HL-60 (cell line): ENCODE results near the gene CCNK.

Experiments used
- DNase-seq, 2 experiments: peaks; one replicate each; pipeline ENCODE4 v3.0.0-alpha.2; 2010 to 2020; ENCODE audit warnings: low read depth in 1 of 2, low spot score in 1 of 2
- H3K27ac ChIP-seq: fragments of 250-450 bp; sonication (Bioruptor Pico); replicated peaks from 2 replicates; pipeline ENCODE4 v1.5.1; 2020; ENCODE audit warnings: mild to moderate bottlenecking, moderate library complexity
- H3K27me3 ChIP-seq: fragments of 250-450 bp; sonication (Bioruptor Pico); 2 replicates; pipeline ENCODE4 v1.5.1; 2021; ENCODE audit warnings: mild to moderate bottlenecking, moderate library complexity; ENCODE audit not compliant: insufficient read depth, poor library complexity, severe bottlenecking
- H3K4me3 ChIP-seq: replicated peaks from 2 replicates; pipeline ENCODE4 v1.5.1; 2011; ENCODE audit warnings: mild to moderate bottlenecking, control low read depth, low read length; ENCODE audit not compliant: insufficient read depth
- GABPA ChIP-seq: IDR thresholded peaks from 2 replicates; pipeline ENCODE4 v1.6.1; 2012; ENCODE audit warnings: low read depth
- POLR2AphosphoS5 ChIP-seq: IDR thresholded peaks from 2 replicates; pipeline ENCODE4 v1.6.1; 2012; ENCODE audit warnings: low read depth
- SPI1 ChIP-seq: IDR thresholded peaks from 2 replicates; pipeline ENCODE4 v1.6.1; 2012; ENCODE audit warnings: low read depth, mild to moderate bottlenecking, borderline replicate concordance
- TF ChIP-seq, protein P1 (sequence below): IDR thresholded peaks from one replicate; pipeline ENCODE4 v1.5.1; 2011; ENCODE audit warnings: low read length, control low read depth, inconsistent platforms; ENCODE audit not compliant: insufficient read depth
- TF ChIP-seq, protein P2 (sequence below): IDR thresholded peaks from 2 replicates; pipeline ENCODE4 v1.6.1; 2012; ENCODE audit warnings: low read depth; ENCODE audit not compliant: insufficient replicate concordance

Gene CCNK

DNA sequence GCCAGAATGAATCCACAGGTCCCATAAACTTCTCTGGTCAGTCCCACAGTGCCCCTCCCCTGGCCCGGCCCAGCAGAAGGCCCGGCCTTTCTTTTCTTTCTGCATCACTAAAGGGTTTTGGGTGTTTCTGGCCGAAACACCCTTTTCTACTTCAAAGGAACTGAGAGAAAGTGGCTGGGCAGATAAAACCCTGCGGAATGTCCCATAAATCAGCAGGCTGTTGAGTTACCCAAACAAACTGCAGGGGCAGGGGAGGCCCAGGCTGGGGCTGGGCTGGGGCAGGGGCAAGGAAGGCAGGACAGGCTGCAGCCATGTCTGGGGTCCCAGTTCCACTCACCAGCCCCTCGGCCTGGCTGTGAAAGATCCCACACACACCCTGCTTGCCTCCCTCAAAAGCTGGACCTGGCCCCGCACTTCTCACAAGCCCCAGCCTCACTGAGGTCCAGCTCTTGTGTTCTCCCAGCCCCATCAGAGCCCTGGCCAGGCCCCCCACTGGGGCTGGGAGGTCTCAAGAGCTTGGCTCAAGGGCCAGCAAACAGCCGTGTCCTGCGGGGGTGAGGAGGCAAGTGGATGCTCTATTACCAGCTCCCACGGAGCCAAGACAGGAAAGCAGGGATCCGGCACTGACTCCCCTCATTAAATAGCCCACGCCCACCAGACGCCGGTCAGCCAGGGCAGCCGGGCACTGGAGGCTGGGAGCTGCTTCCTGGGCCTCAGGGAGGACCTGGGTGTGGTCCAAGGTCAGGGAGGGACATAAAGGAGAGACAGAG lies 41.9 kb downstream of the CCNK start:
- H3K4me3 ChIP-seq = no peak overlapping the region
- DNase-seq = no peak
- H3K27me3 ChIP-seq = no peaks in the 10 kb centered on the region
- TF ChIP-seq, protein P1, sequence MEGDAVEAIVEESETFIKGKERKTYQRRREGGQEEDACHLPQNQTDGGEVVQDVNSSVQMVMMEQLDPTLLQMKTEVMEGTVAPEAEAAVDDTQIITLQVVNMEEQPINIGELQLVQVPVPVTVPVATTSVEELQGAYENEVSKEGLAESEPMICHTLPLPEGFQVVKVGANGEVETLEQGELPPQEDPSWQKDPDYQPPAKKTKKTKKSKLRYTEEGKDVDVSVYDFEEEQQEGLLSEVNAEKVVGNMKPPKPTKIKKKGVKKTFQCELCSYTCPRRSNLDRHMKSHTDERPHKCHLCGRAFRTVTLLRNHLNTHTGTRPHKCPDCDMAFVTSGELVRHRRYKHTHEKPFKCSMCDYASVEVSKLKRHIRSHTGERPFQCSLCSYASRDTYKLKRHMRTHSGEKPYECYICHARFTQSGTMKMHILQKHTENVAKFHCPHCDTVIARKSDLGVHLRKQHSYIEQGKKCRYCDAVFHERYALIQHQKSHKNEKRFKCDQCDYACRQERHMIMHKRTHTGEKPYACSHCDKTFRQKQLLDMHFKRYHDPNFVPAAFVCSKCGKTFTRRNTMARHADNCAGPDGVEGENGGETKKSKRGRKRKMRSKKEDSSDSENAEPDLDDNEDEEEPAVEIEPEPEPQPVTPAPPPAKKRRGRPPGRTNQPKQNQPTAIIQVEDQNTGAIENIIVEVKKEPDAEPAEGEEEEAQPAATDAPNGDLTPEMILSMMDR = no peak
- no peak for TF ChIP-seq GABPA
- no peak for TF ChIP-seq POLR2AphosphoS5
- TF ChIP-seq, protein P2, sequence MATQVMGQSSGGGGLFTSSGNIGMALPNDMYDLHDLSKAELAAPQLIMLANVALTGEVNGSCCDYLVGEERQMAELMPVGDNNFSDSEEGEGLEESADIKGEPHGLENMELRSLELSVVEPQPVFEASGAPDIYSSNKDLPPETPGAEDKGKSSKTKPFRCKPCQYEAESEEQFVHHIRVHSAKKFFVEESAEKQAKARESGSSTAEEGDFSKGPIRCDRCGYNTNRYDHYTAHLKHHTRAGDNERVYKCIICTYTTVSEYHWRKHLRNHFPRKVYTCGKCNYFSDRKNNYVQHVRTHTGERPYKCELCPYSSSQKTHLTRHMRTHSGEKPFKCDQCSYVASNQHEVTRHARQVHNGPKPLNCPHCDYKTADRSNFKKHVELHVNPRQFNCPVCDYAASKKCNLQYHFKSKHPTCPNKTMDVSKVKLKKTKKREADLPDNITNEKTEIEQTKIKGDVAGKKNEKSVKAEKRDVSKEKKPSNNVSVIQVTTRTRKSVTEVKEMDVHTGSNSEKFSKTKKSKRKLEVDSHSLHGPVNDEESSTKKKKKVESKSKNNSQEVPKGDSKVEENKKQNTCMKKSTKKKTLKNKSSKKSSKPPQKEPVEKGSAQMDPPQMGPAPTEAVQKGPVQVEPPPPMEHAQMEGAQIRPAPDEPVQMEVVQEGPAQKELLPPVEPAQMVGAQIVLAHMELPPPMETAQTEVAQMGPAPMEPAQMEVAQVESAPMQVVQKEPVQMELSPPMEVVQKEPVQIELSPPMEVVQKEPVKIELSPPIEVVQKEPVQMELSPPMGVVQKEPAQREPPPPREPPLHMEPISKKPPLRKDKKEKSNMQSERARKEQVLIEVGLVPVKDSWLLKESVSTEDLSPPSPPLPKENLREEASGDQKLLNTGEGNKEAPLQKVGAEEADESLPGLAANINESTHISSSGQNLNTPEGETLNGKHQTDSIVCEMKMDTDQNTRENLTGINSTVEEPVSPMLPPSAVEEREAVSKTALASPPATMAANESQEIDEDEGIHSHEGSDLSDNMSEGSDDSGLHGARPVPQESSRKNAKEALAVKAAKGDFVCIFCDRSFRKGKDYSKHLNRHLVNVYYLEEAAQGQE = no peak
- no peak for TF ChIP-seq SPI1
- no peak overlapping the region for H3K27ac ChIP-seq

DNA sequence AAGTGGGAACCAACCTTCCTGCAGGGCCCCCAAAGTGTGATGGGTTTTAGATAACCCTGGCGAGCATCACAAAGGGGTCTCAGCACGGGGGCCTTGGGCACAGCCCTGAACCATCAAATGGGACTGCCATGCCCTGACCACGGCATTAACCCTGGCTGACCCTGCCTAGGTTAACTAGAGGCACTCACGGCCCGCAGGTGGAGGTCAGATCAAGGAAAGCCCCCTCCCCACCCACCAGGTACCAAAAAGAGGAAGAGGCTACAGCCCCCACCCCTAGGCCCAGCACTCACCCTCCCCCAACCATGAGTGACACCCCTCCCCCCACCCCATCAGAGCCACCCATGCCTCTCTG lies 42.5 kb downstream of the CCNK start:
- TF ChIP-seq GABPA = no peak
- TF ChIP-seq SPI1 = no peak
- TF ChIP-seq, protein P1 = no peak
- no peak overlapping the region for H3K27ac ChIP-seq
- H3K4me3 ChIP-seq = no peak overlapping the region
- H3K27me3 ChIP-seq = no peaks in the 10 kb centered on the region
- DNase-seq = no peak

DNA sequence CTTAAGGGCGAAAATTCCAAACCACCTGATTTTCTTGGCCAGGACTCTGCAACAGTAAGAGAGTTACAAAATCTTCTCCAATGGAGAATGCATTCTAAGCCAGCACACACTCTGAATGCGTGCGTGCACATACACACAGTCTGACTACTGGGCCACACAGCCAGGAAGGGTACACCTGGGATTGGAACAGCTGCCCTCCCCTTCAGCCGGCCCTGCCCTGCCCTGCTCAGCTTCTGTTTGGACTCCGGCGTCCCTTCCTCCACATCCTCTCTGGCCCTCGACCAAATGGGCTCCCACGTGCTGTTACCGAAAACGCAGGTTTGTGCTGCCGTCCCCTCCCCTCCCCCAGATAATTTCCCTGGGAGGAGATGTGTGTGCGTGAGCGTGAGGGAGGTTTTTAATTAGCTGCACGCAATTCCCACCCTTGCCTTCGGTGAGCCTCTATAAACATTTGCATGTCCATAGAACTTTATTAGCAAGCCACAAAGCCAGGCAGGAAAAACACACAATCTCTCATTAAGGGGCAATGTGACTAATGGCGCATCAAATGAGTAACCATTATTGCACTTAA lies 43.0 kb downstream of the CCNK start:
- Histone ChIP-seq H3K27me3 (no peaks in the 10 kb centered on the region), H3K27ac (no peak overlapping the region), H3K4me3 (no peak overlapping the region)
- TF ChIP-seq POLR2AphosphoS5 (no peak), SPI1 (no peak), GABPA (no peak)
- TF ChIP-seq, protein P2 = no peak
- TF ChIP-seq, protein P1 = no peak
- no peak for DNase-seq
